ENCODE measurements around the gene CD19. TPM values are rescaled to one million over a fixed set of nuclear protein-coding genes. Genes with fewer than 3 reads are reported as not detected.

Gene CD19
- total RNA-seq, 1 donor from 2014 or later, result not detected

DNA sequence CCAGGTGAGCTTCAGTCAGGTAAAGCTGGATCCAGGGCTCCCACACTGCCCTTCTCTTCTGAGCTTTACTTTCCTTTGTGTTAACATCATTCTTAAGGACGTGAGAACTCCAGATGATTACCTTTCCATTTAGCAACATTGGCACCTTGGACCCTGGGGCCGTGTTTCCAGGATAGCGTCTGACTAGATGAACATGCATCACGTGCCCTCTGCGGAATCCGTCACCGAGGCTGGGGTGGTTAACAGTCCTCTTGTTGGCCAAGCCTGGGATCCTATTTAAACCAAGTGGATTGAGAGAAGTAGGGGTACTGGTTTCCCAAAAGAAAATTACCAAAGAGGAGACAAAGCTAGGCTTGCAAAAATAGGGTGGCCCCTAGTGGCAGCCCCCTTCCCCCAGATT lies 49.2 kb downstream of the CD19 start:
- DNase-seq (ENCODE audit: low read depth, low spot score), result no peak

- DNase-seq (ENCODE audit: low read depth, low spot score), result no peak
Observed at GRCh38 chr16:28981517-28981916, 49.7 kb downstream of the CD19 start.

DNA sequence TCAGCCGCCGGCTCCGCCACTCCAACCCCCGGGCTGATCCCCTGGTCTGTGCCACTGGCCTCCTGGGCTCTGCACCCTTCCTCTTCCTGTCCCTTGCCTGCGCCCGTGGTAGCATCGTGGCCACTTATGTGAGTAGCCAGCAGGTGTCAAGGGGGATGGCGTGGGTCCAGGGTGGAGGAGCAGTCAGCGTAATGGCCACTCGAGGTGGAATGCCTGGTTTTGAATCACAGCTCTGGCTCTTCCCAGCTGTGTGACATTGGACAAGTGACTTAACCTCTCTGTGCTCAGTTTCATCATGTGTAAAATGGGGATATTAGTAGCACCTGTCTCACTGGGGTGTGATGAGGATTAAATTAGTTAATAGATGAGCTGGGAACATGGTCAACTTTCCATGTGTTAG lies 50.6 kb downstream of the CD19 start:
- no peak for DNase-seq (ENCODE audit: low read depth, low spot score)

DNA sequence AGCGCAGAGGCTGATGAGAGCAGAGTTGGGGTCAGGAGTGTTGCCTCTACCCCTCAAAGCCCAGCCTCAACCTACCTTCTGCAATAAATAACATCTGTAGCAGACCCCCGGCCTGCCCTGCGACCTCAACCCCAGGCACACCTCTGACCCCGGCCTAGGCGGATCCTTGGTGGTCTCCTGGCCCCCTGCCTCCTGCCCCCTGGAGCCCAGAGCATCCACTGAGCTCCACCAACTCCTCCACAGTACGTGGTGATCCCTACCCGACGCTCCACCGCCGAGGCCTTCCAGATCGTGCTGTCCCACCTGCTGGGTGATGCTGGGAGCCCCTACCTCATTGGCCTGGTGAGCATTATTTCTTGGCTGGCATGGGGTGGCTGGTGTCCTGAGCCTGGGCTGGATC lies 51.2 kb downstream of the CD19 start:
- no peak for DNase-seq (ENCODE audit: low read depth, low spot score)

DNA sequence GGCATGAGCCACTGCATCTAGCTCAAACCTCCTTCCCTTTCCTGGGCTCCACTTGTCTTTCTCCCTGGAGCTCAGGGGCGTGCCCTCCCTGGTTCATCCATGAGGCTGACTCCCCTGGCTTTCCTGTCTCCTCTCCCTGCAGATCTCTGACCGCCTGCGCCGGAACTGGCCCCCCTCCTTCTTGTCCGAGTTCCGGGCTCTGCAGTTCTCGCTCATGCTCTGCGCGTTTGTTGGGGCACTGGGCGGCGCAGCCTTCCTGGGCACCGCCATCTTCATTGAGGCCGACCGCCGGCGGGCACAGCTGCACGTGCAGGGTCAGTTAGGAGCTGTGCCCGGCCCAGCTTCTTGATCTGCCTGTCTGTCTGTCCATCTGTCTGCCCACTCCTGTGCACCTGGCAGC lies 51.9 kb downstream of the CD19 start:
- no peak for DNase-seq (ENCODE audit: low read depth, low spot score)

DNA sequence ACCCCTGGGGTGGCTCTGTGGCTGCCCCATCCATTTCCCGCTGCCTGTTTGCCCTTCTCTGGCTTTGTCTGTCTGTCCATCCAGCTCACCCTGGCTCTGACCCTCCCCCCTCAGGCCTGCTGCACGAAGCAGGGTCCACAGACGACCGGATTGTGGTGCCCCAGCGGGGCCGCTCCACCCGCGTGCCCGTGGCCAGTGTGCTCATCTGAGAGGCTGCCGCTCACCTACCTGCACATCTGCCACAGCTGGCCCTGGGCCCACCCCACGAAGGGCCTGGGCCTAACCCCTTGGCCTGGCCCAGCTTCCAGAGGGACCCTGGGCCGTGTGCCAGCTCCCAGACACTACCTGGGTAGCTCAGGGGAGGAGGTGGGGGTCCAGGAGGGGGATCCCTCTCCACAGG lies 52.3 kb downstream of the CD19 start:
- no peak for DNase-seq (ENCODE audit: low read depth, low spot score)

- DNase-seq (ENCODE audit: low read depth, low spot score), result no peak
Observed at GRCh38 chr16:28984619-28985135, 52.9 kb downstream of the CD19 start, which contains the start of gene LAT. LAT (plus strand) TSS chr16:28985052; CDS start chr16:28985418, 366 bp downstream.

DNA sequence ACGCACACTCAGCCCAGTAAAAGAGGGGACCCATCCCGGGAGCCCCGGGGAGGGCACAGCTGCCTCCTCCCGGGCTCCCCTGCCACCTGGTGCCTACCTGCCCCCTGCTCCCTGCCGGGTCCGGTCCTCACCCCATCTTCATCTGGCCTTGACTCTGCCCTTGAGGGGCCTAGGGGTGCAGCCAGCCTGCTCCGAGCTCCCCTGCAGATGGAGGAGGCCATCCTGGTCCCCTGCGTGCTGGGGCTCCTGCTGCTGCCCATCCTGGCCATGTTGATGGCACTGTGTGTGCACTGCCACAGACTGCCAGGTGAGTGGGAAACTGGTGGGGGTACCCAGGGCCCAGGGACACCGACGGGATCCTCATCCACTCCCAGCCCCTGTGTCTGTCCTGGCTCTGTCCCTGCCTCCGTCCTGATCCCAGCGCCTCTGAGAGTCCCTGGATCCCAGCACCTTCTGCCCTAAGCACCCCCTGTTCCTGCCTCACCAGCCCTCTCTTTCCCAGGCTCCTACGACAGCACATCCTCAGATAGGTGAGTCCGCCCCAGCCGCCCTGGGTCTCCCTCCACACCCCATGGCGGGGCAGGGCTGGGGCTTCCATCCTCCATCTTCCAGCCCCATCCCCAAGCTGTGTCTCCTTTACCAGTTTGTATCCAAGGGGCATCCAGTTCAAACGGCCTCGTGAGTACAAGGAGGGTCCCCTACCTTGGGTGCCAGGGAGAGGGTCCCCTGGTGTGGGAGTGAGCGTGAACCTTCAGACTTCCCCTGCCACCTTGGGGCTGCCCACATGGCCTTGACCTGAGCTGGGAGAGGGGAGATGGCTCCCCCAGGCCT lies 53.7 kb downstream of the CD19 start:
- DNase-seq (ENCODE audit: low read depth, low spot score), result no peak

DNA sequence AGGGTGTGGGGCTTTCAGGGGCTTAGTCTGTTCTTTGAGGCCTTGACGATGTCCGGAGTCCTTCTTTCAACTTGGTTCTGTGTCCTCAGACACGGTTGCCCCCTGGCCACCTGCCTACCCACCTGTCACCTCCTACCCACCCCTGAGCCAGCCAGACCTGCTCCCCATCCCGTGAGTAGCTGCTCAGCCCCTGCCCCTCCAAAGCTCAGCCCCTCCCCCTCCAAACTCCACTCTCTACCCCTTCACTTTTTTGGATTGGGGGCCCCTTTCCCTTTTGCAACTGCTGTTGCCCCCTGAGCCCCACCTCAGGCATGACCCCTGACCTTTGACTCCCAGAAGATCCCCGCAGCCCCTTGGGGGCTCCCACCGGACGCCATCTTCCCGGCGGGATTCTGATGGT lies 54.3 kb downstream of the CD19 start:
- no peak for DNase-seq (ENCODE audit: low read depth, low spot score)

DNA sequence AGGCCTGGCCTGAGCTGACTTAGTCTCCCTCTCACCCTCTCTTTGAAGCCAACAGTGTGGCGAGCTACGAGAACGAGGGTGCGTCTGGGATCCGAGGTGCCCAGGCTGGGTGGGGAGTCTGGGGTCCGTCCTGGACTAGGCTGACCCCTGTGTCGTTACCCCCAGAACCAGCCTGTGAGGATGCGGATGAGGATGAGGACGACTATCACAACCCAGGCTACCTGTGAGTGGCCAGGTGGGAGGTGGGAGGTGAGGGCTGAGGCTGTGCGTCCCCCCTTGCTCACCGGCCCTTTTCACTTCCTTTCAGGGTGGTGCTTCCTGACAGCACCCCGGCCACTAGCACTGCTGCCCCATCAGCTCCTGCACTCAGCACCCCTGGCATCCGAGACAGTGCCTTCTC lies 54.7 kb downstream of the CD19 start:
- DNase-seq (ENCODE audit: low read depth, low spot score), result no peak

- DNase-seq (ENCODE audit: low read depth, low spot score), result no peak
Observed at GRCh38 chr16:28987170-28987853, 55.5 kb downstream of the CD19 start.

Other genes starting within 250 kb of the CD19 start
- gene EIF3C, start 220.5 kb upstream of the CD19 start, total RNA-seq, result 178 and 451 TPM in 2 replicates
- 0.99 TPM in 1 of 2 replicates, not detected in the other for gene NPIPB9, start 180.2 kb upstream of the CD19 start, total RNA-seq
- gene ATXN2L, start 109.0 kb upstream of the CD19 start, total RNA-seq, result 27.4 and 32.2 TPM in 2 replicates
- gene TUFM, start 85.6 kb upstream of the CD19 start, total RNA-seq, result 180 and 199 TPM in 2 replicates
- 10.6 and 12.1 TPM in 2 replicates for gene SH2B1, start 68.1 kb upstream of the CD19 start, total RNA-seq
- gene ATP2A1, start 53.5 kb upstream of the CD19 start, total RNA-seq, result 0.20 and 0.28 TPM in 2 replicates
- 40.8 and 44.8 TPM in 2 replicates for gene RABEP2, start 6.7 kb upstream of the CD19 start, total RNA-seq
- gene NFATC2IP, start 19.0 kb downstream of the CD19 start, total RNA-seq, result 20.5 and 27.5 TPM in 2 replicates
- 28.8 and 32.7 TPM in 2 replicates for gene SPNS1, start 42.8 kb downstream of the CD19 start, total RNA-seq
- 0.13 and 0.18 TPM in 2 replicates for gene LAT, start 53.1 kb downstream of the CD19 start, total RNA-seq

Measured in pulmonary artery endothelial cell (primary cell).